Natural killer cell treated with Interleukin-12 subunit alpha and Interleukin-12 subunit beta and Interleukin-15 and Interleukin-18, amount 100 ng/mL, for 72 hours (primary cell): ENCODE results near the gene SSC5D. TPM values are rescaled to one million over a fixed set of nuclear protein-coding genes. Genes with fewer than 3 reads are reported as not detected.

ENCODE experiments used
- ATAC-seq, 2 donors: fragments of 150-1000 bp; cut with Tn5 transposase in 1 of 2; sonication (Bioruptor Pico), chemical (Tn5 transposase) in 1 of 2; 2 replicates each; pipeline ENCODE4 v1.10.0; 2021
- DNase-seq: peaks from one replicate; pipeline ENCODE4 v3.0.0; 2022; ENCODE audit warnings: low spot score
- H3K27ac Mint-ChIP-seq, 2 donors: 1 replicate in 1 of 2; 2 replicates in 1 of 2; pipeline ENCODE4 v1.8.0; 2022; ENCODE audit warnings: mixed read lengths in 2 of 2, mild to moderate bottlenecking in 1 of 2, moderate library complexity in 1 of 2
- H3K27me3 Mint-ChIP-seq, 2 donors: 1 replicate in 1 of 2; 2 replicates in 1 of 2; pipeline ENCODE4 v1.8.0; 2022; ENCODE audit warnings: mixed read lengths in 2 of 2
- H3K36me3 Mint-ChIP-seq: one replicate; pipeline ENCODE4 v1.8.0; 2022; ENCODE audit warnings: mixed read lengths
- H3K4me1 Mint-ChIP-seq, 2 donors: 1 replicate in 1 of 2; 2 replicates in 1 of 2; pipeline ENCODE4 v1.8.0; 2022; ENCODE audit warnings: low read depth in 2 of 2, mixed read lengths in 2 of 2, mild to moderate bottlenecking in 1 of 2
- H3K4me3 Mint-ChIP-seq: one replicate; pipeline ENCODE4 v1.8.0; 2022; ENCODE audit warnings: mixed read lengths
- H3K9me3 Mint-ChIP-seq: 2 replicates; pipeline ENCODE4 v1.8.0; 2022; ENCODE audit warnings: mixed read lengths
- total RNA-seq, 2 donors: library from RNA; stranded (reverse); gene quantifications; one replicate each; pipeline ENCODE4 v1.2.3, GENCODE V29; 2022

Gene SSC5D
- total RNA-seq, 2 donors from 2014 or later = 0.50 TPM; not detected in 1

GRCh38 chr19:55460670-55461258 is 27.5 kb upstream of the SSC5D start:
- H3K9me3 Mint-ChIP-seq = no peaks in the 10 kb centered on the region
- peak in 1 of 2 donors; percentile 6 for ATAC-seq
- peak overlapping the region; percentile 42 to 68 for H3K27ac Mint-ChIP-seq

GRCh38 chr19:55461259-55461973 is 26.8 kb upstream of the SSC5D start, which contains the start of gene ISOC2:
ISOC2 (minus strand) TSS chr19:55461642; CDS start chr19:55456486, 5,156 bp downstream.
- H3K9me3 Mint-ChIP-seq = no peaks in the 10 kb centered on the region
- H3K4me1 Mint-ChIP-seq = peaks cover 17 to 23% of the 10 kb centered on the region in 2 donors
- DNase-seq = peak; percentile 100
- H3K27ac Mint-ChIP-seq = peak within 1 kb of the TSS; percentile 42 to 68
- peak within 1 kb of the TSS; percentile 87 for H3K4me3 Mint-ChIP-seq
- no peaks in the 10 kb centered on the region for H3K27me3 Mint-ChIP-seq
- no peaks in the 10 kb centered on the region for H3K36me3 Mint-ChIP-seq
- peak; percentile 97 to 98 for ATAC-seq

More at GRCh38 chr19:55460670-55461258, 27.5 kb upstream of the SSC5D start:
- H3K36me3 Mint-ChIP-seq = no peaks in the 10 kb centered on the region
- DNase-seq = no peak
- no peaks in the 10 kb centered on the region for H3K27me3 Mint-ChIP-seq
- H3K4me1 Mint-ChIP-seq = peaks cover 17 to 23% of the 10 kb centered on the region in 2 donors
- peak overlapping the region; percentile 87 for H3K4me3 Mint-ChIP-seq

- Mint-ChIP-seq H3K27ac (peak overlapping the region; percentile 42 to 68), H3K4me3 (peak overlapping the region; percentile 87), H3K9me3 (no peaks in the 10 kb centered on the region), H3K27me3 (no peaks in the 10 kb centered on the region), H3K36me3 (no peaks in the 10 kb centered on the region), H3K4me1 (peaks cover 17 to 23% of the 10 kb centered on the region in 2 donors)
- DNase-seq (no peak), ATAC-seq (no peak)
Observed at GRCh38 chr19:55461974-55462626, 26.1 kb upstream of the SSC5D start.

GRCh38 chr19:55462722-55463121 is 25.5 kb upstream of the SSC5D start:
- peaks cover 17 to 23% of the 10 kb centered on the region in 2 donors for H3K4me1 Mint-ChIP-seq
- H3K27me3 Mint-ChIP-seq = no peaks in the 10 kb centered on the region
- H3K27ac Mint-ChIP-seq = peak overlapping the region; percentile 42 to 68
- ATAC-seq (no peak), DNase-seq (no peak)
- no peaks in the 10 kb centered on the region for H3K9me3 Mint-ChIP-seq
- peak overlapping the region; percentile 87 for H3K4me3 Mint-ChIP-seq
- H3K36me3 Mint-ChIP-seq = no peaks in the 10 kb centered on the region

GRCh38 chr19:55463583-55464031 is 24.6 kb upstream of the SSC5D start:
- no peak overlapping the region for H3K4me3 Mint-ChIP-seq
- H3K4me1 Mint-ChIP-seq = peaks cover 17 to 23% of the 10 kb centered on the region in 2 donors
- no peaks in the 10 kb centered on the region for H3K27me3 Mint-ChIP-seq
- no peaks in the 10 kb centered on the region for H3K36me3 Mint-ChIP-seq
- H3K27ac Mint-ChIP-seq = no peak overlapping the region
- H3K9me3 Mint-ChIP-seq = no peaks in the 10 kb centered on the region
- DNase-seq (no peak), ATAC-seq (no peak)

GRCh38 chr19:55464039-55464661 is 24.1 kb upstream of the SSC5D start:
- Mint-ChIP-seq H3K4me1 (peaks cover 17 to 21% of the 10 kb centered on the region in 2 donors), H3K27me3 (no peaks in the 10 kb centered on the region), H3K27ac (no peak overlapping the region), H3K36me3 (no peaks in the 10 kb centered on the region), H3K9me3 (no peaks in the 10 kb centered on the region), H3K4me3 (no peak overlapping the region)
- DNase-seq (no peak), ATAC-seq (no peak)

- Mint-ChIP-seq H3K27me3 (no peaks in the 10 kb centered on the region), H3K4me1 (peaks cover 17 to 21% of the 10 kb centered on the region in 2 donors), H3K27ac (no peak within 1 kb of the TSS), H3K9me3 (no peaks in the 10 kb centered on the region), H3K4me3 (no peak within 1 kb of the TSS), H3K36me3 (no peaks in the 10 kb centered on the region)
- DNase-seq (no peak), ATAC-seq (no peak)
Observed at GRCh38 chr19:55464662-55465054, 23.6 kb upstream of the SSC5D start, which contains the start of gene C19orf85. C19orf85 (minus strand) TSS chr19:55464751; CDS start chr19:55464554, 197 bp downstream.

- Mint-ChIP-seq H3K27me3 (no peaks in the 10 kb centered on the region), H3K9me3 (no peaks in the 10 kb centered on the region), H3K4me3 (no peak overlapping the region), H3K27ac (no peak overlapping the region), H3K36me3 (no peaks in the 10 kb centered on the region), H3K4me1 (peaks cover 12 to 15% of the 10 kb centered on the region in 2 donors)
- DNase-seq = no peak
- no peak for ATAC-seq
Observed at GRCh38 chr19:55465460-55466240, 22.6 kb upstream of the SSC5D start.

GRCh38 chr19:55466241-55466614 is 22.0 kb upstream of the SSC5D start:
- ATAC-seq = no peak
- H3K4me1 Mint-ChIP-seq = peaks cover 11 to 12% of the 10 kb centered on the region in 2 donors
- no peaks in the 10 kb centered on the region for H3K27me3 Mint-ChIP-seq
- no peaks in the 10 kb centered on the region for H3K9me3 Mint-ChIP-seq
- no peak overlapping the region for H3K27ac Mint-ChIP-seq
- H3K36me3 Mint-ChIP-seq = no peaks in the 10 kb centered on the region
- no peak for DNase-seq
- no peak overlapping the region for H3K4me3 Mint-ChIP-seq

- H3K4me3 Mint-ChIP-seq = no peak overlapping the region
- H3K27ac Mint-ChIP-seq = no peak overlapping the region
- no peaks in the 10 kb centered on the region for H3K36me3 Mint-ChIP-seq
- ATAC-seq (peak; percentile 88), DNase-seq (peak; percentile 75)
- H3K9me3 Mint-ChIP-seq = no peaks in the 10 kb centered on the region
- no peaks in the 10 kb centered on the region for H3K27me3 Mint-ChIP-seq
- peaks cover under 1 to 3% of the 10 kb centered on the region in 2 donors for H3K4me1 Mint-ChIP-seq
Observed at GRCh38 chr19:55467236-55468053, 20.8 kb upstream of the SSC5D start.

GRCh38 chr19:55468054-55468393 is 20.2 kb upstream of the SSC5D start:
- no peaks in the 10 kb centered on the region for H3K9me3 Mint-ChIP-seq
- H3K36me3 Mint-ChIP-seq = no peaks in the 10 kb centered on the region
- peaks cover 0 to under 1% of the 10 kb centered on the region in 2 donors for H3K4me1 Mint-ChIP-seq
- no peak overlapping the region for H3K4me3 Mint-ChIP-seq
- H3K27ac Mint-ChIP-seq = no peak overlapping the region
- DNase-seq (no peak), ATAC-seq (no peak)
- no peaks in the 10 kb centered on the region for H3K27me3 Mint-ChIP-seq

GRCh38 chr19:55471266-55471665 is 17.0 kb upstream of the SSC5D start:
- no peak overlapping the region for H3K4me3 Mint-ChIP-seq
- ATAC-seq (no peak), DNase-seq (no peak)
- H3K27me3 Mint-ChIP-seq = no peaks in the 10 kb centered on the region
- no peaks in the 10 kb centered on the region for H3K9me3 Mint-ChIP-seq
- H3K27ac Mint-ChIP-seq = no peak overlapping the region
- no peaks in the 10 kb centered on the region for H3K36me3 Mint-ChIP-seq
- no peaks in the 10 kb centered on the region for H3K4me1 Mint-ChIP-seq
